Midbrain (tissue), 1 donor: ENCODE measurements around the gene SEMA6D.

ENCODE experiments used
- DNase-seq: peaks from one replicate; lab custom pipeline; 2025; lab: John Stamatoyannopoulos, UW

Gene SEMA6D

GRCh38 chr15:47788685-47789084 is 71.4 kb downstream of the SEMA6D start:
- no peak for DNase-seq

DNA sequence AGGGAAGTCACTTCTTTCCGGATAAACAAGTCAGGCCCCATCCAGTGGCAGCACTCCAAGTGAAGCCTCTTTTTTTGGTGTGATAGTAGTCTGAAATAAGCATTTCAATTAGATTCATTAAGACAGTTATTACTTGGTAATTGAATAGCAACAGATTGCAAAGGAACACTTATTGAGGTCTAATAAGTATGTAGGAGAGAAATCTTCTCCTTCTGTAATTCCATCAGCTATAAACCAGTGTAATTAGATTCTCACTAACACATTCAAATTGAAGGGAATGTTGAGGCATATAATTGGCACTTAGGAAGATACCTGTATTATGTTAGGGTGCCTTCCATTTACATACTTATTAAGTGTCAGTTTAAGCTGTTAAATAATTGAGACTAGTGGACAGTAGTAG is 73.9 kb downstream of the SEMA6D start:
- DNase-seq: no peak

- DNase-seq: peak; percentile 34
Observed at GRCh38 chr15:47792231-47792630, 74.9 kb downstream of the SEMA6D start.

DNA sequence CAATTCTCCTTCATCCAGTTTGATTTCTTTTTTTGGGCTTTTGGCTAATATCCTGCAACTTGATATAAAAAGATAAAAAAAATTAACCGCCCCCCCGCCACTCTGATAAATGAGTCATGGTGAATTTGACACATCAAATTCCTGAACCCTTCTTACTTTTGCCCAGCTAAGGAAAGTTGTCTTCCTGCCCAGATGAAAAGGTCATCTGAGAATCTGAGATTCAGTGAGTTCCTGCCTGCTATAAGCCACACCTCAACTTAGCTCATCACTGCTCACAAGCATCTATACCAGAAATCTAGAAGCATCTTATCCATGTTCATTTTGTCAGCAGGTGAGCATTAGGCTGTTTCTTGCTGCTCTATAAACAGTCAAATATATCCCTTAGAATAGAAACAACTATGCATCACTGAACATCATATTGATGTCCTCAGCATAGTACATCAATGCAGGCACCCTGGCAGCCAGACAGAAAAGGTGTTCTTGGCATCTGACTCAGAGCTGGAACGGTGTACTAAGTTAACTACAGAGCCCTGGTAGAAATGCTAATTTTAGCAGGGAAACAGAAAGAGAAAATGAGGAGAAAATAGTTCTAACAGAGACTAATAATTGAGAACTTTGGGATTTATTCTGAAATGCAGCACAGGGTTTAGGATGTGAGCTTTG is 77.1 kb downstream of the SEMA6D start:
- no peak for DNase-seq

DNA sequence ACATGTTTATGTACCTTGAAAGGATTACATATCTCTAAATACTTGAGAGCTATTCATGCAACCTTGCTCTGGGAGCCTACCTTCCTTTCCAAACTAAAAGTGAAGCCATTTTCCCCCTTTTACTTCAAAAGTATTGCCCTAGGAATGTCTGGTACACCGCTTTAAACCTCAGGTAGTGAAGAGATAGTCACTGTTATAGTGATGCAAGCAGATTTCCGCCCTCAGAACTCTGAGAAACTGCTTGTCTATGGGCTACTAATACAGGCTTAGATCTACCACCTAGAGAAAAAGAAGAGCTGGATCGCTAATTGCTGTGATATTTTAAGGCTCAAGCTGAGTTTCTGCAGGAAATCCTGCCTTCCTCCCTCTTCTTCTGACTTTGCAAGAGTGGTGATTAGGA is 78.6 kb downstream of the SEMA6D start:
- DNase-seq: no peak

DNA sequence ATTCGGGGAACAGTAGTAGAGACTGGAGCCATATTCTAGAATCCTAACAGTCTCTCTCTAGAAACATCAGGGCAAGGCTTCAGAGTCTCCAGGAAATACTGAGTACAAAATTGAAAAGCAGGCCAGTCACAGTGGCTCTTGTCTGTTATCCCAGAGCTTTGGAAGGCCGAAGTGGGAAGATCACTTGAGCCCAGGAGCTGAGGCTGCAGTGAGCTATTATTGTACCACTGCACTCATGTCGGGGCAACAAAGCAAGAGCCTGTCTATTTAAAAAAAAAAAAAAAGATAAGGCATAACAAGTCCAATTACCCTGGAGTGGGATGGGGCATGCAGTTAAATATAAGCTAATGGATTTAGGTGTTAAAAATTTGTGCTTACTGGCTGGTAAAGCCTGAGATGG is 79.0 kb downstream of the SEMA6D start:
- DNase-seq: no peak

DNA sequence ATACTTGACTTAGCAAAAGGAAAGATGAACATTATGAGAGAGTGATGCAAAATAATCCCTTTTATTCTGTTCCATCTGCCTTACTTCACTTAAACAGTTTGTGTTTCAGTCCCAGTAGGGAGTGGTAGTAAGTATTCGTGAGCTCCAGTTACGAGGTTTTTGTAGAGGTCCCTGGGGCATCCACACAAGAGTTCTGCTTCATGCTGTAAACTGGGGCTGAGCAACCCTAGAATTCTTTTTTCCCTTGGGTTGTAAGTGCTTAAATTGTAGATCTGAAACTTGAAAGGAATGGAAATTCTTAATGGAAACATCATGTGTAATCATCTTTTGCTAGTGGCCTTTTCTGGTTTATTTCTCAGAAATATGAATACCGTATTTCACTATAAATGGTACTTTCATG is 79.5 kb downstream of the SEMA6D start:
- no peak for DNase-seq

- DNase-seq: no peak
Observed at GRCh38 chr15:47801522-47801921, 84.2 kb downstream of the SEMA6D start.

GRCh38 chr15:47802216-47802615 is 84.9 kb downstream of the SEMA6D start:
- DNase-seq: no peak

GRCh38 chr15:47803767-47804166 is 86.5 kb downstream of the SEMA6D start:
- DNase-seq: no peak

DNA sequence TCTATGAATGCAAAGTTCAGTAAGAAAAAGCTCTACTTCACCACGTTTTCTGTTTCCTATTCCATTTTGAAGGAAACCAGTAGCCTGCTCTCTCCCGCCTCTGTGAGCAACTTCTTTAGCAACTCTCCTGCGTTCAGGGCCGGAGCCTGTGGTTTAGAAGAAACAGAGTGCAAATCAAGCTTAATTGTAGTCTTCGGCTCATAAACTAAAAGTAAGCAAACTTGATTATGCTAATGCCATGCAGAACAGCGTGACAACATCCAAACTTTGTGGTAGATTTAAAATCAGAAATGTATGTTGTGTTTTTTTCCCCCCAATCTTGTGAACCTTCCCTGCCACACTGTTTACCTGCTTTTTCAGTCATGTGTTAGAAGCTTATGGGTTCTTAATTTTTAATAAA is 87.4 kb downstream of the SEMA6D start:
- DNase-seq: no peak

DNA sequence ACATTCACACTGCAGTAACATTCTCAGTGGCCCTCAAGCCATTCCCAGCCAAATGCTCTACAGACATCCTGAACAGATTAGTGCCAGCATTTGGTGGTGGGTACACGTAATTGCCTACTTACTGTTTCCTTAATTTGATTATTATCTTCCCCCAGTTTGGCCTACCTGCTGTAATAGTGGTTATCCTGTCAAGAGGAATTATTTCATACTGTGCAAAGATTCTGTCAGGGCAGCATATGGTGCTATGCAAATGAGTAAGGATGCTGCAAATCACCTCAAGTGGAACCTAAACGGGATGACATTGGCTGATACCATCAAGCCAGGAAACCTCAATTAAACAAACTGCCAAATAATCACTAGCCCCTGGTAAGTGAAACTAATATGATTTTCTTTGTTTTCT is 88.7 kb downstream of the SEMA6D start:
- DNase-seq: no peak

DNA sequence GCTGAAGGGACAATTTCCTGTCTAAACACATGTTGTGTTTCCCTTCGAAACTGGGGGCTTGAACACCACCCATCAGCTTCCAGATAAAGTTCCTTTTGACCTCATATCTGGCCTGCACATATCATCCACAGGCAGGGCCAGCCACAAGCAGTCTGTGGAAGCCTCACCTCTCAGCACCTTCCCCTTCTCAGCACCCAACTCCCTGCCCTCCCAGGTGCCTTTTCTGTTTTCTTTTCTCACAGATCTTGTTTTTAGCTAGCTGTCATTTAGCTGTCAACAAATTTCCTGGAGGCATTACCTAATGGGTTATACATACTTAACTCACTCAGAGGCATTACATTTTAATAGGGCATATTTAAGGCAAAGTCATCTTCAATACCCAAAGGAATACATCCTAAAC is 93.9 kb downstream of the SEMA6D start:
- DNase-seq: no peak

DNA sequence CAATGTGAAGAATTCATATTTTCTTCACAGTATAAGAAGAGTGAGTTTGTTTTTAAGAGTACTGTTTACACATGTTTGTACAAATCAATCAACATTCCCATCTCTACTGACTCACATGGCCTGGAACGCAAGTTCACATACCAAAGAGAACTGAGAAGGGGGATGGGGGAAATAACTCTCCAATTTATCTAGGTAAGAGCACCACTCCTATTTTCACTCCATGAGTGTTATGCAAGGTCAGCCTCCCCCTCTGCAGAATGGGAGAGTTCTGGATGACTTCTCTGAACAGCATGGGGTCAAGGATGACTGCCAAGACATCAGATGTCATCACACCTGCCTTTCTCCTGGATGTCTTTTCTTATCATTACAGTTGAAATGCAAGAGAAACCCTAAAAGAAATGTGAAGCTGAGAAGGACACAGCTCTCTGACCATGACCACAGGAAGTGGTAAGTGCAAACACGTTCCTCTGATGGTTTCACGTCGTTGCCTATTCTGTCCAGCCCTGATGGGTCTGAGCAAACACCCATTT is 95.2 kb downstream of the SEMA6D start:
- no peak for DNase-seq

GRCh38 chr15:47813748-47814384 is 96.6 kb downstream of the SEMA6D start:
- no peak for DNase-seq

DNA sequence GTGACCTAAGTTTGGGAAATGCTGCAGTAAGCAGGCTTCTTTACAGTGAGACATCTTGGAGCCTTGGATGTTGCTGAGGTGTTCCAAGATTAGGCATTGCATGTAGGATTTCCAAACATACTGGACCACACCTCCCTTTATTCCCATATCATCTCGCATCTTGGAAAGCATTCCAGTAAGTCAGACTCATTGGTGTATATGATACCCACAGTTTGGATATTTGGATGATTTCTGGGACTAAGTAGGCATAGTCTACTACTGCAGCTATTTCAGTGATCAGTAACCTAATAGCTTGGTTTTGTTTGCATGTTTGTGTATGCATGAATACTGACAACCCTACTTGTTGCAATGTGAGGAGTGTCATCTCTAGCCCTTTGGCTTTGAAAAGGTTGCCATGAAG is 97.3 kb downstream of the SEMA6D start:
- DNase-seq: no peak

DNA sequence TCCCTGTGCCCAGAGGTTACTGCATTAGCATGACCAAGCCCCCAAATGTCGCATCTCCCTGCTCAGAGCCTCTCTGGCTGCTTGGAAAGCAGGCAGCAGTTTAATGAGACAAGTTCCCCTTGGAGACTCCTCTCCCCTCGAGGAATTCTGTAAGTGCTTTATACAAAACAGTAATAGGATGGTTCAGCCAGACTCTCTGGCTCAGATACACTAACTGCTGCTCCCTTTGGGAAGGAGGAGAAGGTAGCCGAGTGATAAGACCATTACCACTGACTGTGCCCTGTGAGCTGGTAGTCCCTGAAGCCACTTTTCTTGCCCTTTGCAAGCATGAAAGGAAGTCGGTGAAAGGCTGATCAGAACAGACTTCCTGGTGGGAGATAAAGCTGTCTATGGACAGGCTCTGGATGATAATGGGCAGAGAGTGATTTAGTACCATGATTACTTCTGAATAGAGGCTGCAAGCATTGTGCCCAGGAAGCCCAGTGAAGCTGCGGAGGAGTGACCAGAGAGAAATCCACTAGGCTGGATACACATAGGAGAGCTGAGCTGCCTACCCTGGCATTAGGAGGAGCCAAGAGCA is 100.8 kb downstream of the SEMA6D start:
- DNase-seq: no peak

GRCh38 chr15:47819158-47819557 is 101.9 kb downstream of the SEMA6D start:
- DNase-seq: no peak

GRCh38 chr15:47820057-47820746 is 102.9 kb downstream of the SEMA6D start:
- no peak for DNase-seq

DNA sequence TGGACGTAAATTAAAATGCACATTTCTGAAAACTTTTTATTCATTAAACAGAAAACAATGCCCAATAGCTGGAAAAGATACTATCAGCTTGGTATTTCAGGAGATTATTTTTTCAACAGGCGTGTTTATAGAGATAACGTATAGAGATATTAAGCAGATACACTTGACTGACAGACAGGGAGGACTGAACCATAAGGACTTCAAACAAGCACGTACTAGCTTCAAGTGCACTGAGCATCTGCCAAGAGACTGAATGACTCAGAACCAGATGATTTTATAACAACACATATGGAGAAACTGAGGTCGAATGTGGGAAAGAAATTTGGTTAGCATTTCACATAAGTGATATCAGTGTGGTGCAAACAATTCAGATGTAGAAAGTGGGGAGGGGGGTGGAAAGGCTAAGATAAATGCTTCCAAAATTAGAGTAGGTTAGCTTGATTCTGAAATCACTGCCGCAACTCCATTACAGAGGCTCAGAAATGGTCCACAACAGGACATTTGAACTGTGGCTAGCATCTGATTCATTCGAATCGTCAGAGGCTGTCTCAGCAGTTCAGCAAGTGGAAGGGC is 103.5 kb downstream of the SEMA6D start:
- no peak for DNase-seq

DNA sequence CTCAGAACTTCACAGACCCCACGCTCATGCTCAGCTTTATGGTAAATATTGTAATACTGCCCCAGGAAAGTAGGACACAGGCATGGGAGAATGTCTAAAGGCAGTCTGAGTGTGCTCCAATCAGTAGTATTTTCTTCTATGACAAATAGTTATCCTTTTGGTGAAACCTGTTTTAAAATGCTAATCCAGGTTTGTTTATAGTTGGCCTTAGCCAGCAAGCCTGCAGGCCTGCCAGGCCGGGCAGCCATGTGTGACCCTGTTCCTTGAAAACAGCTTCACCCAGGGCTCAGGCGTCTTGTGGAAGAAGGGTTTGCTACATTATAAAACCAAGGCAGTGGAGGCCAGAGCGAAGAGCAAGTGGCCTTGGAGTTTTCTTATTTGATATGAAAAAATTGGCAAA is 104.7 kb downstream of the SEMA6D start:
- DNase-seq: no peak
